K562 treated with DMSO at 1 percent for 48 hours (cell line): ENCODE data around the gene HMGCL. TPM values are rescaled to one million over a fixed set of nuclear protein-coding genes. Genes with fewer than 3 reads are reported as not detected.

Experiments used
- total RNA-seq: library from RNA; unstranded; fragments of 300-600 nt; gene quantifications from 2 replicates; pipeline ENCODE4 v1.2.3, GENCODE V29; 2022; ENCODE audit warnings: low replicate concordance; ENCODE audit errors: extremely low read depth

The HMGCL gene
- total RNA-seq: not detected in 2 replicates

GRCh38 chr1:23825076-23825761, at the start of gene HMGCL:
HMGCL (minus strand) TSS chr1:23825429; CDS start chr1:23825415, 14 bp downstream.

GRCh38 chr1:23867895-23868556, 42.8 kb upstream of the HMGCL start, which contains the start of gene FUCA1:
FUCA1 (minus strand) TSS chr1:23868290; CDS start chr1:23868286, 4 bp downstream.

GRCh38 chr1:23800400-23801337, 24.6 kb downstream of the HMGCL start, which contains the start of gene GALE:
GALE (minus strand) TSS chr1:23800754; CDS start chr1:23799007, 1,747 bp downstream.

GRCh38 chr1:23790696-23791515, 34.3 kb downstream of the HMGCL start, which contains the start of gene LYPLA2:
LYPLA2 (plus strand) TSS chr1:23791145; CDS start chr1:23792683, 1,538 bp downstream.

GRCh38 chr1:23777979-23778814, 47.0 kb downstream of the HMGCL start, which contains the start of gene PITHD1:
PITHD1 (plus strand) TSS chr1:23778418; CDS start chr1:23778516, 98 bp downstream.

Other genes starting within 250 kb of the HMGCL start
- gene RPL11, start 133.6 kb downstream of the HMGCL start, total RNA-seq: 1,279 and 4,945 TPM in 2 replicates
- gene ELOA, start 82.0 kb downstream of the HMGCL start, total RNA-seq: not detected in 2 replicates
- gene PITHD1, start 47.0 kb downstream of the HMGCL start, total RNA-seq: not detected in 2 replicates
- not detected in 2 replicates for gene LYPLA2, start 34.3 kb downstream of the HMGCL start, total RNA-seq
- gene GALE, start 24.7 kb downstream of the HMGCL start, total RNA-seq: not detected in 2 replicates
- not detected in 2 replicates for gene FUCA1, start 42.9 kb upstream of the HMGCL start, total RNA-seq
- not detected in 2 replicates for gene CNR2, start 87.9 kb upstream of the HMGCL start, total RNA-seq
- not detected in 2 replicates for gene PNRC2, start 134.4 kb upstream of the HMGCL start, total RNA-seq
- not detected in 2 replicates for gene SRSF10, start 154.9 kb upstream of the HMGCL start, total RNA-seq